ENCODE data around the gene SCAMP4. TPM values are rescaled to one million over a fixed set of nuclear protein-coding genes. Genes with fewer than 3 reads are reported as not detected.

Gene SCAMP4
- total and polyA plus RNA-seq, 2 of the 13 experiments (the other 11 are each of a cell fraction or from before 2014, with no cell fraction given), result 10.7 to 13.7 TPM

DNA sequence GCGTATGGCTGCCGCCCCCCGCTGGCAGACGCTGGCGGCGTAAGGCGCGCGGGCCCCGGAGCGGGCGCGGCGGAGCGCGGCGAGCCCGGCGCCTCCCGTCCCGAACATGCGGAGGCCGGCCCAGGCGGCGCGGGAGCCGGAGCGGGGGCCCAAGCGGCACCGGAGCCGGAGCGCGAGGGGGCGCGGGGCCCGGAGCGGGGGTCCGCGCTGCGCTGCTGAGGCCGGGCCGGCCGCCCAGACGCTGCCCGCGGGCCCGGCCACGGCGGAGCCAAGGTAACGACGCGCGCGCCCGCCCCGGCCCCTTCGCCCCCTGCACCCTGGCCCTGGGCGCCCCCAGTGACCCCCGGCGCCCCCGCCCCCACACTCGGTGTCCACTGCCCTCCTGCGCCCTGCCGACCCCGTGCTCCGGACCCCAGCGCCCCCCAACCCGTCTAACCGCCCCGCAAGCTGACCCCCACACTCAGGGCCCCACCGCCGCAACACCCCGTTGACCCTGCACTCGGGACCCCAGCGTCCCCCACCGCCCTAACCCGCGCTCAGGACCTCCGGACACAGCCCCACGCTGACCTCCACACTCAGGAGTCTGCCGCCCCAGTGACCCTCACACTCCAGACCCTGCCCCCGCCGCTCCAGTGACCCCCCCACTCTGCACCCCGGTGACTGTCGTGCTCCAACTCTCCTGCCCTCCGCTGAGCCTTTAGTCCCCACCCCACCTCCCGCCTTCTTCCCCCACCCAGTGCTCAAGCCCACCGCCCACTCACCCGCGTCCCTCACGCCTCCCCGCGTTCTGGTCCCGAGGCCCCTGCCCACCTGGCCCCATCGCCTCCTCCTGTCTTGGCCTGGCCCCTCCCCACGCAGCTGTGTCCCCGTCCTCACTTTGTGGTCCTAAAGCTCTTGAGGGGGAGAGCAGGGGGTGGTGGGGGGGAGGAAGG lies 36.2 kb downstream of the SCAMP4 start, which contains the start of gene CSNK1G2 (continued):
- no peak for TF ChIP-seq ZBTB40 (IDR thresholded peaks at IDR 0.05)
- no peak for TF ChIP-seq ZBTB40 (CRISPR knock-in tag; IDR thresholded peaks at IDR 0.05)
- no peak for TF ChIP-seq MIXL1 (CRISPR knock-in tag; IDR thresholded peaks at IDR 0.05)
- TF ChIP-seq KDM5A (IDR thresholded peaks at IDR 0.05; ENCODE audit: borderline replicate concordance, low read length), result peak; percentile 62; the same call in 1 of the 2 replicates
- TF ChIP-seq KAT2B (IDR thresholded peaks at IDR 0.05; ENCODE audit: borderline replicate concordance, low read depth, low read length), result no peak
- no peak for TF ChIP-seq TARDBP (CRISPR knock-in tag; IDR thresholded peaks at IDR 0.05)
- TF ChIP-seq ZNF761 (CRISPR knock-in tag; conservative IDR thresholded peaks at IDR 0.05), result 0 out of 2 replicates have a peak, but pooled peaks have one; percentile 14
- 0 out of 2 replicates have a peak, but pooled peaks have one; percentile 4 for TF ChIP-seq MAX (IDR thresholded peaks at IDR 0.05)
- no peak for TF ChIP-seq E2F5 (CRISPR knock-in tag; conservative IDR thresholded peaks at IDR 0.05)
- TF ChIP-seq ZNF781 (CRISPR knock-in tag; IDR thresholded peaks at IDR 0.05; ENCODE audit: borderline replicate concordance, not compliant biosample characterization), result no peak
- peak; percentile 33 for TF ChIP-seq ZNF883 (CRISPR knock-in tag; IDR thresholded peaks at IDR 0.05; ENCODE audit: not compliant biosample characterization)
- TF ChIP-seq RBFOX2 (IDR thresholded peaks at IDR 0.05; ENCODE audit: low read depth, low read length), result peak; percentile 31
- no peak for TF ChIP-seq KAT8 (CRISPR knock-in tag; IDR thresholded peaks at IDR 0.05)
- TF ChIP-seq SNAI1 (CRISPR knock-in tag; IDR thresholded peaks at IDR 0.05; ENCODE audit: borderline replicate concordance), result no peak
- TF ChIP-seq E2F1 (CRISPR knock-in tag; IDR thresholded peaks at IDR 0.05), result no peak
- TF ChIP-seq SKI (IDR thresholded peaks at IDR 0.05; ENCODE audit: partially characterized antibody), result no peak
- TF ChIP-seq LCORL (IDR thresholded peaks at IDR 0.05), result no peak
- no peak for TF ChIP-seq LCORL (CRISPR knock-in tag; IDR thresholded peaks at IDR 0.05)

Measured in HepG2 (cell line).